ENCODE results near the gene RNF130. TPM values are rescaled to one million over a fixed set of nuclear protein-coding genes. Genes with fewer than 3 reads are reported as not detected.
A peak's percentile ranks its signal among the peaks of the same experiment; 100 is the strongest.
"Not testable (repeated sequence)": the region's sequence is repeated elsewhere in the genome, so short reads cannot be mapped to it uniquely, and the experiment has no call there.

The RNF130 gene
- total RNA-seq, 2 experiments from 2014 or later, result 4.0 to 5.5 TPM

DNA sequence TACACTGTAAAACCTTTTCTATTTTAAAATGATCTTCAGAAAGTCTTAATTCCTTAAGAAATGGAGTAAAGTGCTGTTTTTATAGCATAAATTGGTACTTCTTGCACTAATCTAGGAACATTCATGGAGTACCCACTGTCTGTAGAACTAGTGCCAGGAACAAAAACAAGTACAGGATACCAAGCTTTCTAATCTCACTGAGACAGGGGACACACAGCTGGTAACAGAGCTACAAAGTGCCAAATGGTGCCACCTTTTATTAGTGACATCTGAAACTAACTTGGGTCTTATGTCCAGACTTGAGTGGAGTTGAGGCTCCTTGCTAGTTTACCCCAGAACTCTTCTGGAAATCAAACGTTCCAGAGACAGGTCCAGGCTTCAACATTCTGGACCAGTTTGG is 57.9 kb downstream of the RNF130 start:
- Mint-ChIP-seq H3K4me1 (ENCODE audit: low read depth) (no peaks in the 10 kb centered on the region), H3K36me3 (ENCODE audit: low read depth) (no peaks in the 10 kb centered on the region), H3K27me3 (ENCODE audit: low read depth) (peaks cover 2% of the 10 kb centered on the region), H3K4me3 (no peak overlapping the region), H3K27ac (no peak overlapping the region), H3K9me3 (ENCODE audit: insufficient read depth) (no peaks in the 10 kb centered on the region)
- ATAC-seq (no peak), DNase-seq (no peak)
- ChIA-PET POLR2A (no interaction called here), CTCF (no interaction called here)

DNA sequence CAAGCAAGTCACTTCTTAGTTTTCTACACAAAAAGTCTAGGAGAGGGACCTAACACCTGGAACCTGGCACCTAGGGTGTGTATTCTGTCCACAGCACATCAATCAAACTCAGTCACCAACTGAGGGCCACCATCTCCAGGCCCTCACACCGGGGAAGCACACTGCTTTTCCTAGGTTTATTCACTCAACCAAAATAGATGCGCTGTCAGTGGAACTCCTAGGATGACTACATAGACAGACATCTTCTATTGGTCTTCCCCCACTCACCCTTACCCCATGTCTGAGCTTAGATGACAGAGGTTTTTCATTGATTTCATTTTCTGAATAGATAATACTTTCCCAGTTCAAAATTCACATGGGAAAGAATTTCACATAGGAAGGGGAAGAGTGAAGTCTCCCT is 59.2 kb downstream of the RNF130 start:
- POLR2A ChIA-PET, result no interaction called here
- CTCF ChIA-PET, result no interaction called here

DNA sequence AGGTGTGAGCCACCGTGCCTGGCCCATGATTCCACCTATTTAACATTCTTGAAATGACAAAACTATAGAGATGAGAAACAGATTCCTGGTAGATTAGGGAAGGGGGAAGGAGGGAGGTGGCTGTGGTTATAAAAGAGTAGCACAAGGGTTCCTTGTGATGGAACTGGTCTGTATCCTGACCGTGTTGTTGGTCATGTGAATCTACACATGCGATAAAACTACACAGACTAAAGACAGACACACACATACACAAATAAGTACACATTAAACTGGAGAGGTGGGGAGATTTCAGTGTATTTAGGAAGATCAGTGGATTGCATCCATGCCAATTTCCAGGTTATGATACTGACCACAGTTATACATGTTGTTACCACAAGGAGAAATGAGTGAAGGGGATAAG is 60.9 kb downstream of the RNF130 start:
- POLR2A ChIA-PET, result no interaction called here
- Mint-ChIP-seq H3K27ac (no peak overlapping the region), H3K36me3 (ENCODE audit: low read depth) (no peaks in the 10 kb centered on the region), H3K4me1 (ENCODE audit: low read depth) (peaks cover 26% of the 10 kb centered on the region), H3K27me3 (ENCODE audit: low read depth) (peaks cover 2% of the 10 kb centered on the region), H3K9me3 (ENCODE audit: insufficient read depth) (no peaks in the 10 kb centered on the region), H3K4me3 (no peak overlapping the region)
- ATAC-seq (no peak), DNase-seq (no peak)
- CTCF ChIA-PET, result no interaction called here

More for the DNA sequence above, 59.2 kb downstream of the RNF130 start:
- Mint-ChIP-seq H3K27me3 (ENCODE audit: low read depth) (peaks cover 2% of the 10 kb centered on the region), H3K4me1 (ENCODE audit: low read depth) (peaks cover 9% of the 10 kb centered on the region), H3K36me3 (ENCODE audit: low read depth) (no peaks in the 10 kb centered on the region), H3K9me3 (ENCODE audit: insufficient read depth) (no peaks in the 10 kb centered on the region), H3K4me3 (no peak overlapping the region), H3K27ac (no peak overlapping the region)
- no peak for ATAC-seq
- DNase-seq, result no peak

DNA sequence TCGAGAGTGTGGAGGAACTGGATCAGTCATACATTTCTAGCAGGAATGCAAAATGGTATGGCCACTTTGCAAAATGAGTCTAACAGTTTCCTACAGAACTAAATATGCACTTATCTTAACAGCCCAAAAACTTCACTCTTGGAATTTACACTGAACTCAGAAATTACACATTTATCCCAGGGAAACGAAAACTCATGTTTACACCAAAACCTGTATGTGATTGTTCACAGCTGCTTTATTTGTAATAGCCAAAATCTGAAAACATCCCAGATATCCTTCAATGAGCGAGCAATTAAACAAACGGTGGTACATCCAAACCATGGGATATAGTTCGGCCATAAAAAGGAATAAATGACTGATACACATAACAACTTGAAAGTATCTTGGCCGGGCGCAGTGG is 62.0 kb downstream of the RNF130 start:
- ATAC-seq, result no peak
- no peak overlapping the region for H3K27ac Mint-ChIP-seq
- ChIA-PET CTCF (no interaction called here), POLR2A (no interaction called here)
- no peak for DNase-seq
- no peaks in the 10 kb centered on the region for H3K9me3 Mint-ChIP-seq (ENCODE audit: insufficient read depth)
- peaks cover 2% of the 10 kb centered on the region for H3K36me3 Mint-ChIP-seq (ENCODE audit: low read depth)
- peaks cover 31% of the 10 kb centered on the region for H3K4me1 Mint-ChIP-seq (ENCODE audit: low read depth)
- H3K4me3 Mint-ChIP-seq, result no peak overlapping the region
- H3K27me3 Mint-ChIP-seq (ENCODE audit: low read depth), result no peaks in the 10 kb centered on the region

DNA sequence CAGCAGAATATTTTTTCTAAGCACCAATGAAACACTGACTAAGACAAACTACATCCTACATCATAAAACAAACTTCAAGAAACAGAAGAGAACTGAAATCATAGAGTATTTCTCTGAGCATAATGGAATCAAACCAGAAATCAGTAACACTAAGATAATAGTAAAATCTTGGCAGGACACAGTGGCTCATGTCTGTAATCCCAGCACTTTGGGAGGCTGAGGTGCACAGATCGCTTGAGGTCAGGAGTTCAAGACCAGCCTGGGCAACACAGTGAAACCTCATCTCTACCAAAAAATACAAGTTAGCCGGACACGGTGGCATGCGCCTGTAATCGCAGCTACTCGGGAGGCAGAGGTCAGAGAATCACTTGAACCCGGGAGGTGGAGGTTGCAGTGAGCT is 63.1 kb downstream of the RNF130 start:
- ChIA-PET POLR2A (no interaction called here), CTCF (no interaction called here)
- DNase-seq, result no peak
- H3K27me3 Mint-ChIP-seq (ENCODE audit: low read depth), result no peaks in the 10 kb centered on the region
- ATAC-seq, result no peak
- H3K27ac Mint-ChIP-seq, result no peak overlapping the region
- H3K4me3 Mint-ChIP-seq, result no peak overlapping the region
- H3K9me3 Mint-ChIP-seq (ENCODE audit: insufficient read depth), result no peaks in the 10 kb centered on the region
- peaks cover 2% of the 10 kb centered on the region for H3K36me3 Mint-ChIP-seq (ENCODE audit: low read depth)
- peaks cover 31% of the 10 kb centered on the region for H3K4me1 Mint-ChIP-seq (ENCODE audit: low read depth)

DNA sequence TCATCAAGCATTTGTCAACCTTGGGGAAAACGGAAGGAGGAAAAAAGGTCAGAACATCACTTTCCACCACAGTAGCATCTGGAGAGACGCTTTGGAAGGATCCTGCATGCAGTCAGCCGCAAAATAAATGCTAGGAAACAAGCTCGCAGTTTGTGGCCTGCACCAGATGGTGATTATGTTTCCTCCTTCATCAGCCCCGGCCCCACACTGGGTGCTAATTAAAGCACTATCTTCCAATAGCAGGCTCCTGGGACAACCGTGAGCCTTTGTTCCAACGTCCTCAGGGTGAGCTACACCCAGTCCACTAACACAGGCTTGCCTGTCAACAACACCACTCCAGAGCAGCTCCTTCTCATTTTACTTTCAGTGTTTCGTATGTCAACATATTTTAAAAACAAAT is 64.0 kb downstream of the RNF130 start:
- Mint-ChIP-seq H3K36me3 (ENCODE audit: low read depth) (peaks cover 2% of the 10 kb centered on the region), H3K4me3 (no peak overlapping the region), H3K27me3 (ENCODE audit: low read depth) (no peaks in the 10 kb centered on the region), H3K4me1 (ENCODE audit: low read depth) (peaks cover 31% of the 10 kb centered on the region), H3K9me3 (ENCODE audit: insufficient read depth) (no peaks in the 10 kb centered on the region), H3K27ac (peak overlapping the region; percentile 50)
- DNase-seq, result no peak
- no peak for ATAC-seq
- ChIA-PET CTCF (no interaction called here), POLR2A (interaction anchor here (0.6 kb wide), 2 partner anchors 10 to 64 kb away, joined by 3 read pairs; no protein-coding TSS in a partner anchor)

DNA sequence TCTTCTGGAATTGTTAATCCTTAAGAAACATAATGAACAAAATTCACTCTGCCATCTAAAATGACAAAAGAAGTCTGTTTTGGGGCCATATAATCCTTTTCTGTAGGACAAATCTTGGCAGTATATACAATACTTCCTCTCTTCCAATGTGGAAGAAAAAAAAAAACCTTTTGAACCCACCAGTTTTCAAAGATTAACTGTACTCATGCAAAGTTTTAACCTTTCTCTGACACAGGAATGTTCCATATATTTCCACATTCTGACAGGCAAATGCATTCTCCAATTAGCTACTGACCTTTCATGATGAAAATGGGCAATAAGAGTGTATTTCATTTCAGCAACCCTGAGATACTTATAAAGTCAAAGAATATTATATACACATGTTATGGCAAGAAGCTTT is 65.4 kb downstream of the RNF130 start:
- CTCF ChIA-PET, result interaction anchor here (1.6 kb wide), 1 partner anchor 85 kb away, joined by 7 read pairs; no protein-coding TSS in a partner anchor
- DNase-seq, result no peak
- POLR2A ChIA-PET, result no interaction called here
- ATAC-seq, result no peak
- Mint-ChIP-seq H3K4me1 (ENCODE audit: low read depth) (peaks cover 31% of the 10 kb centered on the region), H3K9me3 (ENCODE audit: insufficient read depth) (no peaks in the 10 kb centered on the region), H3K27ac (no peak overlapping the region), H3K4me3 (no peak overlapping the region), H3K36me3 (ENCODE audit: low read depth) (peaks cover 2% of the 10 kb centered on the region), H3K27me3 (ENCODE audit: low read depth) (no peaks in the 10 kb centered on the region)

DNA sequence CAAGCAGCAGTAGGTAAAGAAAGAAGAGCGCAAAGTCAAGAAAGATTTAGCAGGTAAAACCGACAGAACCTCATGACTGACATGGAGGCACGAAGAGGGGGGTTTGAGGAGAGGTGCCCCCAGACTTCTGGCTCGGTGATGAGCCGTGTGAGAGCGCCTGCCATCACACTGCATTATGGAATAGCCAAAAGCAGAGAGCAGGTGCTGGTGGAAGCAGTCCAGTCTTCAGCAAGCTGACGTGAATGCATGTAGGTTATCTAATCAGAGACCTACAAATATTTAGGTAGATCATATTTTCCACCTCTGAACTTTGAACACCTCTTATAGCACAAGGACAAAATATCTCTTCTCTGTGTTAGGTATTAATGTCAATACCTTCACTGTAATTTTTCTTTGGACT is 68.4 kb downstream of the RNF130 start:
- Mint-ChIP-seq H3K9me3 (ENCODE audit: insufficient read depth) (no peaks in the 10 kb centered on the region), H3K4me1 (ENCODE audit: low read depth) (peaks cover 28% of the 10 kb centered on the region), H3K4me3 (no peak overlapping the region), H3K36me3 (ENCODE audit: low read depth) (peaks cover 2% of the 10 kb centered on the region), H3K27ac (no peak overlapping the region), H3K27me3 (ENCODE audit: low read depth) (no peaks in the 10 kb centered on the region)
- no peak for DNase-seq
- ATAC-seq, result no peak
- ChIA-PET POLR2A (no interaction called here), CTCF (no interaction called here)

DNA sequence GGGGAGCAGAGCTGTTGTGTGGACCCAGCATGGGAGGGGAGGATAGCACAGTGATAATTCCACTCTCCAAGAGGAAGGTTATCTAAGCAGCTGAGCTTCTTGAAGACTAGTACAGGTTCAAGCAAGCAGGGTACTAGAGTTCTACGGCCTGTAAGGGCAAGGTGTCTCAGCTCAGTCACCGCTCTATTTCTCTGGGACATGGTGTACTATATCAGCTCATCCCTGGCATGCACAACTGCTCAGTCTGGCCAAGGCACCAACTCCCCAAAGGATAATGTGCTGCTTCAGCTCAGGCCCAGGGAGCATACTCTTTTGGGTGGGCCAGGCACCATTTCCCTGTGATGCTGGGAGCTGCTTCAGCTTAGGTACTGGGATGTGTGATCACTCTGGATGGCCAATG is 69.8 kb downstream of the RNF130 start:
- peaks cover 1% of the 10 kb centered on the region for H3K9me3 Mint-ChIP-seq (ENCODE audit: insufficient read depth)
- H3K27ac Mint-ChIP-seq, result no peak overlapping the region
- ChIA-PET CTCF (no interaction called here), POLR2A (no interaction called here)
- H3K27me3 Mint-ChIP-seq (ENCODE audit: low read depth), result no peaks in the 10 kb centered on the region
- DNase-seq (no peak), ATAC-seq (no peak)
- H3K36me3 Mint-ChIP-seq (ENCODE audit: low read depth), result peaks cover 2% of the 10 kb centered on the region
- peaks cover 16% of the 10 kb centered on the region for H3K4me1 Mint-ChIP-seq (ENCODE audit: low read depth)
- no peak overlapping the region for H3K4me3 Mint-ChIP-seq

DNA sequence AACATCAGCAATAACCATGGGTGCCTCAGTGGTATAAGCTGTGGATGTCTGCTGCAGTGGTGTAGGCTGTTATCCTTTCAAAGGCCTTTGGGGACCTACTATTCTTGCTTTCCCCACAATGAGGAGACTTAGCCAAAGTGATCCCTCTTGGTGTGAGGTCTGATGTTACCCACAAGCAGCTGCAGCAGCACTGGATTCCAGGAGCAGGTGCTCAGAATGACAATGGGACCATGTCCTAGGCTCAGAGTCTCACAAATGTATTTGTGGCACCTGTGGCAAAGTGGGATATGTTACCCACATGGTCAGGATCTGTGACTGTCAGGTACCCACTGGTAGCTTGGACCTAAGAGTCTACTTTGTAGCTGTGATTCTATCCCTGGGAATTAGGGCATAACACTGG is 70.4 kb downstream of the RNF130 start:
- CTCF ChIA-PET, result no interaction called here
- peaks cover 10% of the 10 kb centered on the region for H3K4me1 Mint-ChIP-seq (ENCODE audit: low read depth)
- peaks cover 6% of the 10 kb centered on the region for H3K9me3 Mint-ChIP-seq (ENCODE audit: insufficient read depth)
- H3K27ac Mint-ChIP-seq, result no peak overlapping the region
- peaks cover 4% of the 10 kb centered on the region for H3K36me3 Mint-ChIP-seq (ENCODE audit: low read depth)
- POLR2A ChIA-PET, result no interaction called here
- H3K27me3 Mint-ChIP-seq (ENCODE audit: low read depth), result no peaks in the 10 kb centered on the region
- ATAC-seq (no peak), DNase-seq (no peak)
- H3K4me3 Mint-ChIP-seq, result no peak overlapping the region

DNA sequence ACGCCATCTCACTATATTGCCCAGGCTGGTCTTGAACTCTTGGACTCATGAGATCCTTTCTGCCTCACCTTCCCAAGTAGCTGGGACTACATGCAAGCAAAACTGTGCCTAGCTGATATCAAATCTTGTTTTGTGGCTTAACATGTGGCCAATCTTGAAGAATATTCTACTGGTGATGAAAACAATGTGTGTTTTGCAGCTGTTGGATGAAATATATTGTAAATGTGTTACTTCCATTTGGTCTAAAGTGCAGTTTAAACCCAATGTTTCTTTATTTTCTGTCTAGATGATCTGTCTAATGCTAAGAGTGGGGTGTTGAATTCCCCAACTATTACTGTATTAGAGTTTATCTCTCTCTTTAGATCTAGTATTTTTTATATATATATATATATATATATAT is 73.1 kb downstream of the RNF130 start:
- ChIA-PET CTCF (no interaction called here), POLR2A (no interaction called here)
- no peaks in the 10 kb centered on the region for H3K27me3 Mint-ChIP-seq (ENCODE audit: low read depth)
- no peaks in the 10 kb centered on the region for H3K4me1 Mint-ChIP-seq (ENCODE audit: low read depth)
- no peak overlapping the region for H3K4me3 Mint-ChIP-seq
- DNase-seq (no peak), ATAC-seq (no peak)
- peaks cover 2% of the 10 kb centered on the region for H3K36me3 Mint-ChIP-seq (ENCODE audit: low read depth)
- H3K27ac Mint-ChIP-seq, result no peak overlapping the region
- H3K9me3 Mint-ChIP-seq (ENCODE audit: insufficient read depth), result peaks cover 8% of the 10 kb centered on the region

DNA sequence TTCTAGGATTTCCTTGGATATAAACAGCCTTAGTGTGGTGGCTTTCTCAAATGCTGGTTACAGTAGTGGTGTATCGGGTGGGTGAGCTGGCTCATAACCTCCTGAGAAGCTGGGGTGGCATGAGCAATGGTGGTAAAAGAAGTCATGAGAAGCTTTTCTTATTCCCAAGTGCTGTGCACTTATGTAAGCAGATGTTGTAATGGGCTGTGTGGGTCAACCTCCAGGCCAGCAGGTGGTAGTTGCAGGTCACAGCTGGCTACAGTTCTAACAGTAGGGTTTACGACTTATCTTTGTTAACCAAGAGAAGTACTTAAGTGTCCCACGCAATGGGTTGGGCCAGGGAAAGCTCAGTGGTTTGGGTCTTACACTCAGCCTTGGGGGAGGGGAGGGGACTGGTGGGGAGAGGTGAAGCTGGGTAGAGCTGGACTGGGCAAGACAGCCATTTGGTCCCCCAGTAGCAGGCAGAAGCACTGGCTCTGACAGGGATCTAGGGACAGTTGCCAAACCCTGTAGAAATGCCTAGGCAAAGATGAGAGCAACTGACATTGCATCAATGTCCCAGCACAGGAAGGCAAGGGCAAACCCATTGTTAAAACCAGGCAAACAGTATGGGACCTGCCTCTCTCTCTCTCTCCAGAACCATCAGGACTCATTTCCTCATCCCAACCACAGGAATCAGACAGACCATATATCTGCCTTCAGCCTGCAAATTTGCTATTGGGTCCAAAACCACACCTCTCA is 76.8 kb downstream of the RNF130 start:
- ATAC-seq, result no peak
- H3K9me3 Mint-ChIP-seq (ENCODE audit: insufficient read depth), result peaks cover 8% of the 10 kb centered on the region
- no peak overlapping the region for H3K27ac Mint-ChIP-seq
- no peak overlapping the region for H3K4me3 Mint-ChIP-seq
- peaks cover 5% of the 10 kb centered on the region for H3K36me3 Mint-ChIP-seq (ENCODE audit: low read depth)
- H3K27me3 Mint-ChIP-seq (ENCODE audit: low read depth), result no peaks in the 10 kb centered on the region
- H3K4me1 Mint-ChIP-seq (ENCODE audit: low read depth), result no peaks in the 10 kb centered on the region
- ChIA-PET CTCF (no interaction called here), POLR2A (no interaction called here)
- DNase-seq, result no peak

DNA sequence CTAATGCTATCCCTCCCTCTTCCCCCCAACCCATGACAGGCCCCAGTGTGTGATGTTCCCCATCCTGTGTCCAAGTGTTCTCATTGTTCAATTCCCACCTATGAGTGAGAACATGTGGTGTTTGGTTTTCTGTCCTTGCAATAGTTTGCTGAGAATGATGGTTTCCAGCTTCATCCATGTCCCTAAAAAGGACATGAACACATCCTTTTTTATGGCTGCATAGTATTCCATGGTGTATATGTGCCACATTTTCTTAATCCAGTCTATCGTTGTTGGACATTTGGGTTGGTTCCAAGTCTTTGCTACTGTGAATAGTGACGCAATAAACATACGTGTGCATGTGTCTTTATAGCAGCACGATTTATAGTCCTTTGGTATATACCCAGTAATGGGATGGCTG is 78.7 kb downstream of the RNF130 start:
- DNase-seq; H3K36me3 Mint-ChIP-seq (ENCODE audit: low read depth); H3K4me1 Mint-ChIP-seq (ENCODE audit: low read depth); H3K27me3 Mint-ChIP-seq (ENCODE audit: low read depth); CTCF ChIA-PET; H3K9me3 Mint-ChIP-seq (ENCODE audit: insufficient read depth); ATAC-seq; H3K27ac Mint-ChIP-seq; H3K4me3 Mint-ChIP-seq; POLR2A ChIA-PET: not testable (repeated sequence)
